Activated CD4-positive, CD25-positive, alpha-beta regulatory T cell (primary cell): ENCODE results near the gene CD93.

ENCODE experiments used
- DNase-seq, 4 experiments: peaks; one replicate each; lab custom pipeline; 2025; lab: John Stamatoyannopoulos, UW

The CD93 gene

DNA sequence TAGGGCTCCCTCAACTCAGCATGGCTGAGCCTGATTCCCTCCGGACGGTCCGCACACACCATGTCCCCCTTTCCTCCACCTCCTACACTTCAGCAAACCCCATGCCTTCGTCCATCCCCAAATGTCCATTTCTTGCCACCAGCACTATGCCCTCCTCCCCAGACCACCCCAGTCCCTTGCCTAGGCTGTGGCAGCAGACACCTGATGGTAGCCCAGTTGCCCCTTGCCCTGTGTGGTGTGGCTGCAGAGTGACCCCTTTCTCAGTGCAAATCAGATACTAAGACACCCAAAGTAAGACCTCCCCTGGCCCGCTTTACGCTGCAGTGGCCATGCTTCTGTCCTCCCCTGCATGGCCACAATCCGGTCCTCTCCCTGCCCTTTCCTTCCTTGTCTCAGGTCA, 34.1 kb upstream of the CD93 start:
- no peak for DNase-seq

DNA sequence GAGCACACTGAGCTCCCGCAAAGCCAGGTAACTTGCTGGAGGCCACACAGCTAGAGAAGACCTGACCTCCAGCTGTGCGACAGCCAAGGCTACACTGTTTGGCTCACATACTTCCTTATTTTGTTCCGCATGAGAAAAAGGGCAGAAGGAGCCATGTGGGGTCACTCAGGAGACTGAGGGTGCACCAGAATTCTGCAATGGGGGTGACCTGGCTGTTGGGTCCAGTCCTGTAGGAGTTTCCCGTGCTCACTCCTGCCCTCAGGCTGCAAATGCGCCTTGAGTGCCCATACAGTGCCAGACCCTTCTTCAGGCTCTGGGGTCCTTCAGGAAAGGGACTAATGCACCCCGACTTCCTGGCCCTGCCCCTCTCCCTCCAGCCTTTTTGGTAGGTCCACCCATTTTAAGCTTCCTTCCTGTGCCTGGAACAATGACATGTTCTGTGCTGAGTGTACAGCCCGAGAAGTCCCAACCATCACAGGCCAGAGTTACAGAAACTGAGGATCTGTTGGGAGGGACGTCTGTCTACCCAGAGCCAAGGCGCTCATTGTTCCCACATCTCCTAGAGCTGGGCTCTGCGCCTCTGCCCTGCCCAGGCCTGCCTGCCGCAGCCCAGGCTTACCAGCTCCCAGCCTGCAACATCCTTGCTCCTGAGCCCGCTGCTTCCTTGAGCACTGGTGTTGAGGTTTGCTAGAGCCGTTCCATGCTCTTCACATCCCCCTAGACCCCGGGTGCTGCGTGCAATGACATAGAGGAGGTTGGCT, 33.5 kb upstream of the CD93 start:
- DNase-seq: no peak

DNA sequence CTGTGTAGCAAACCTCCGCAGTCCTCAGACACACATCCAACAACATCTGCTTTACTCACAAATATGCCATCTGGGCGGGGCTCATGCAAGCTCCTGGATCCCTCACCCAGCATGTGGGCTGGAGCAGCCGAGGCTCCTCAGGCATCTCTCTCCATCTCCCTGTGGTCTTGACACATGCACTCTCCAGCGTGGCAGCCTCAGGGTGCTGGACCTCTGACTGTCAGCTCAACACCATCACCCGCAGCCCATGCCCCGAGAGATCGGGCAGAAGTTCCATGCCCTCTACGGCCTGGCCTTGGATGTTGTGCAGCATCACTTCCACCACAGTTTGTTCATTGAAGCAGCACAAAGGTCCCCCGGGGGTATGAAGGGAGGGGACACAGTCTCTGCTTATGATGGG, 32.6 kb upstream of the CD93 start:
- no peak for DNase-seq

DNA sequence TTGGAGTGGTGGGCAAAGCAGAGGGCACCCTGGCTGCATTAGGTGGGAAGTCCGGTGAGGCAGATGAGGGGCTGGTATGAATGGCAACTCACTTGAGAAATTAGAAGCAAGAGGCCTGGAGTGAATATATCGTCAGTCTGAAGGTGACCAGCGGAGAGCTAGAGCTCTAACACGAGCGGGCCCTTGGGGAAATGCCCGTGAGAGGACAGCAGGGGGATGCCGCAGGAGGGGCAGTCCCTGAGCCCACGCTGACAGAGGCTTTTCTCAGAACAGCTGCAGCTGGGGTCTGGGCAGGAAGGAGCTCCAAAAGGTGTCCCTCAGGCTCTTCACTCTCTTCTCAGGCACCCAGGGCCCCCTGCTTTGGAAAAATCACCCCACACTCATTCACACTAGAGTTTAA, 32.0 kb upstream of the CD93 start:
- no peak for DNase-seq

DNA sequence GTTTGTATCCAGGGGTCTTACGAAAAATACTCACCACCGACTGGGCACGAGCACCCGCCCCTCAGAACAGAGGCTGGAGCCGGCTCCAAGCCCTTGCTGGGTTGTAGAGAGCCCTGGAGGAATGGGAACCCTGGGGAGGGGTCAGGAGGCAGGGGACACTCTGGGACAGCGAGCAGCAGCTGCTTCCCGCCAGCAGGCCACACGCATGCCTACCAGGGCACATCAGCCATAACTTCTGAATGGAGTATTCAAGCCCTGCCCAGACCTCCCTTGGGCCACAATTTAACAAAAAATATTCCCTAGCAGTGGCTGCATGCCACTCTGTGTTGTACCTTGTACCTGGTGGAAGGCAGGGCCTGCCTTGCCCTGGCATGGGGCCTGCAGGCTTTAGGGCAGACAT, 31.6 kb upstream of the CD93 start:
- no peak for DNase-seq

DNA sequence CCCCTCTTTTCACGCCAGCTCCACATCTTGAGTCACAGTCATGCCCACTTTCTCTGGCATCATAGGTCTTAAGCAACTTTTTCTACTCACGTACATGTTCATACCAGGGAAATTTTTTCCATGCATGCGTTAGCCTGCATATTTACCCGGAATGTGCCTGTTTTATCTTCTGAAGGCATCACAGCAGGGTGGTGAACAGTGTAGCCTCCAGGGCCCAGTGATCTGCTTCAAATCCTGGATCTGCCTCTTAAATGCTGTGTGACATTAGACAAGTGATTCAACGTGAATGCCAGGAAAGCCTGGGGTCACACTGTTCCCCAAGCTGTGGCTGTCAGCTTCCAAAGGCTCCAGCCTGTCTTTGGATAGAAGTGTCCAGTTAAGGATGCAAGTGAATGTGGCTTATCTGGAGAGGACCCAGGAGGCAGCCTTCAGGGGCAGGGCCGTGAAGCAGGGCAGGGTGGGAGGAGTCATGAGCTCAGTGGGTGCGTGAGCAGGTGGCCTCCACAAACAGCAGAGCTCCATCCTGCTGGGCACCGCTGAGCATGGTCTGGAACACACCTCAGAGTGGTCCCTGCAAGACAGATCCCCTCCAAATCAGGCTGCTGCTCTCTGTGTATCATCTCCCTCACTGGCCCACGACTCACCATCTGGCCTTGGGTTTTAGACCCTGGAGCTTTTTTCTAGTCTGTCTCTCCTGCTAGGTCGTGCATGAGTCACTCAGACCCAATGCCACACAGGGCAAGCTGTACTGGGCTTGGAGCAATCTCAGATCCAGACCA, 30.4 kb upstream of the CD93 start:
- no peak for DNase-seq

DNA sequence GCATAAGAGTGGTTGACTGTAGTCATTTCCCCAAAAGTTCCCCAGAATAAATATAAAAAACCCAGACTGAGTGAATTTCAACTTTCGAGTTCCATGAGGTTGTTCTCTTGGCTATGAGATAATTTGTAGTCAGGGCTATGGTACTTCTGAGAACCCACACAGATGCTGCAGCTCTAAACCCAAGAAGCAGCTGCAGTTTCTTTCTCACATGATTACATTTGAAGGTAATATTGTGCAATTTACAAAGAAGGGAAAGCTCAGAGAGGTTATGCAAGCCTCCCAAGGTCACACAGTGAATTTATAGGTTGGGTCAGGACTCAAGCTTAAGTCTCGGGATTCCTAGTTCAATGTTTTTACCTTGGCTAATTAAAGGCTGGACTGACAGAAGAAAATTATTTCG, 29.7 kb upstream of the CD93 start:
- no peak for DNase-seq

DNA sequence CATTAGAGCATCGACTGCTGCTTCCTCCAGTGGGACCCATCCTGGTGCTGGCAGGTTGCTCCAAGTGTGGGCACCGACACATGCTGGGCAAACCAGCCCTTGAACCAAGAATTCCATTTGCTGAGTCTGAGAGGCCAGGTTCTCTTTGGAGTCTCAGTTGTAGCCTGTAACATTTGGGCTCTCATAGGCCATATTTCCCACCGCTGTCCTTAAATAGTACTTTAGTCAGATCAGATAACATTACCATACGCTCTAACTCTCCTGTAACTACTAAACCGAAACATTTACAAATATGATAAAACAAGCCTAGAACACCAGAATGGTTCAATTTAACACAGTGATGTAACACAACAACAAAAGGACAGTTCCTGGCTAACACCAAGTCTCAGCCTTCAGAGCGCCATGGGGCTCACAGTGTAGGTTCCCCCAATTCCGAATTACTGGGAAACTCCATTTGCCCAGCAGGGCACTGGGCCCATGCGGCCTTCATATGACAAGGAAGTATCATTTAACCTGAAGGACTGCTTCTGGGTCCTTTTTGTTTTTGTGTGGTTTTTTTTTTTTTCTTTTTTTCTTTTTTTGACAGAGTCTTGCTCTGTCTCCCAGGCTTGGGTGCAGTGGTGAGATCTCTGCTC, 28.4 kb upstream of the CD93 start:
- DNase-seq: no peak

DNA sequence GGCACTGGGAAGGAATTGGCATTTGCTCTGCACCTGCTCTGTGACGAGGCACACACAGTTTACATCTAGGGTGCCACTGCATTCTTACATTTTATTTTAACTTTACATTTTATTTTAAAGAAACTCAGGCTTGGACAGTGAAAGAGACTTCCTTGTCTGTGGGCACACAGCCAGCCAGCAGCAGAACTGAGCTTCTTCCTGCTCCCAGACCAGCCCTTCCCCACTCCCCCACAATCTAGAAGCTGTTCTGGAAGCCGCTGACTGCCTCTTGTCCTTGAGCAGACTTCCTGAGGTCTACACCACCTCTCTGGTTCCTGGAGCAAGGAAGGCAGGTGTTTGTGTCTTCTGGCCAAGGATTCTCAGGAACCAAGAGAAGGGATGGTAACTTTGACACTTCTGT, 27.9 kb upstream of the CD93 start:
- DNase-seq: no peak

DNA sequence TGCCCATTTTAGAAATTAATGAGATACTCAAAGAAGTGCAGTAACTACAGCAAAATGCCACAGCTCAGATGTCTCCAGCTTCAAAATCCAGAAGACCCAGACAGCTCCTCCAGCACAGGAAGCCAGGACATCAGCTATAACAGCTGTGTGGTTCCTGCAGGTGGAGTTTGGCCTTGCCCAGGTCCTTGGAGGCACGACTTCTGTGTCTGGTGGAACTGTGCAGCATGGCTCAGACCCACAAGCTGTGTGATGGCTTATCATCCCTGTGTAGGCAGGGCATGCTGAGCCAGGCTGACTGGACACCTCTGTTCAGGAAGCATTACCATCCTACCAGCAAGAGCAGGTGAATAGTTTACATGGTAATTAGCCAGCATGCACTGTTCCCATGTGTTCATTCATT, 26.5 kb upstream of the CD93 start:
- DNase-seq: no peak

DNA sequence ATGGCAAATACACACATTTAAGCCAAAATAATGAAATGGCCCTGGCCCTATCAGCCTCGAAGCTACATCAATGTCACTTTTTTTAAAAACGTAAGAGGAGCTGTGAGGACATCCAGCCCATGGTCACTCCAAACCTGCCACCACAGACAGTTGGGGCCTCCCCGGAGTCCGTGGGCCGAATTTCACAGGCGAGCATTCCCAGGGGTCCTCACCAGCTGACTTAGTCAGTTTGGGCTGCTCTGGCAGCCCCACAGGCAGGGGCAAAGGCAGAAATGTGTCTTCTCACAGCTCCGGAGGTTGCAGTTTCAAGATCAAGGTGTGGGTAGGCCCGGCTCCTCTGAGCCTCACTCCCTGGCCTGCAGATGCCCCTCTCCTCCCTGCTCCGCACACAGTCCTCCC, 25.8 kb upstream of the CD93 start:
- DNase-seq: no peak

DNA sequence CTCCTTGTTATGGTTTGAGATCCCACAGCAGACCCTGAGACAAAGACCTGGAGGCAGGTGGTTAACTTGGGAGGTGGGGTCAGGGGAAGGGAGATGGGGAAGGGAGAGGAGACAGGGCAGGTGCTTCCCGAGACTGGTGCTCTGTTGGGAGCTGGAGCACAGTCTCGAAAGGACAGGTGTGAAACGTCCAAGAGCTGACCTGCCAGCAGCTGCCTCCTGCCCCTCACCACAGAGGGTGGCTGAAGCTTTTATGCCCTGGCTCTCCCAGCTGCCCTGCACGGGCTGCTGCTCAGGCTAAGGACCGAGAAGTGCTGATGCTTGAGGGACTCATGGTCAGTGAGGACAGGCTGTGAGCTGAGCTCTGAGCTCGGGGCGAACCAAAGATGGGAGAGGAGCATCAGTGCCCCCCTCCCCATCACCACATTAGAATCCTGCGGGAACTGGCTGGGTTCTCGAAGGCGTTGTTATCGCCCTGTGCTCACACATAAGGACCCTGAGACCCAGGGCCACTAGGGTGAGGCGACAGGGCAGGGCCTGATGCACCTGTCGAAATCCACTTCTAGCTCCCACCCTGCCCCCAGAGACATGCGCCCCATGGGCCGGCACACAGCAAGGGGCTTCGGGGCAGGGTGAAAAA, 25.3 kb upstream of the CD93 start:
- no peak for DNase-seq

DNA sequence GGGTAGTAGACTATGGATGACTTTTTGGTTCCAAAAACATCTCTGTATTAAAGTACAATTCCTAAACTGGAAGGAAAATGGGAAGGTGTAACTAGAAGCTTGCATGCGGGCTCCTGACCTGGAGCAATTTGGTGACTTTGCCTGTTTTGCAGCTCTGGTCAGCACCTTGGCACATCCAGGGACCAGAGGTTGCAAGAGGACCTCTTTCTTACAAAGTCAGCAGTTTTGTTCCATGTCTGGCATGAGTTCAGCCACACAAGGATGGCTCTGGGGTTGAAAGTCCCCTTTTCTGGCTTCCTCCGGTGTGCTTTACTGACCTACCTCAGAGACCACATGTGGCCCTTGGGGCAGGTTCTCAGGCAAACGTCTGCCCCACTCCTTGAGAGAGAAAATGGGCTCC, 22.7 kb upstream of the CD93 start:
- DNase-seq: no peak

DNA sequence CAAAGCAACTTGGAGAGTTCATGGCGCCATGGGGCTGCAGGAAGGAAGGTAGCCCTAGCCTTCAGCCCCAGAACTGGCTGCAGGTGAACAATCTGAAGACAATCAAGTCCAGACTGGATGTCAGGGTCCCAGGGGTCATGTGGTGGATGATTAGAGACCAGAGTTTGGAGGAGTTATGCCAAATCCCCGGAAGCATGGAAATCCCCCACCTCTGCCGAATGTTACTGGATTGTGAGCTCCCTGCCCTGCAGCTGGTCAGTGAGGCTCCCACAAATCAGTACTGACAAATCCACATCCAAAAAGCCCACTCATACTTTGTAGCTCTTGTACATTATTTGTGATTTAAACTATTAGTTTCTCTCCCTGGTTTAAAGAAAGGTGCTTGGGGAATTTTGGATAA, 21.3 kb upstream of the CD93 start:
- no peak for DNase-seq

DNA sequence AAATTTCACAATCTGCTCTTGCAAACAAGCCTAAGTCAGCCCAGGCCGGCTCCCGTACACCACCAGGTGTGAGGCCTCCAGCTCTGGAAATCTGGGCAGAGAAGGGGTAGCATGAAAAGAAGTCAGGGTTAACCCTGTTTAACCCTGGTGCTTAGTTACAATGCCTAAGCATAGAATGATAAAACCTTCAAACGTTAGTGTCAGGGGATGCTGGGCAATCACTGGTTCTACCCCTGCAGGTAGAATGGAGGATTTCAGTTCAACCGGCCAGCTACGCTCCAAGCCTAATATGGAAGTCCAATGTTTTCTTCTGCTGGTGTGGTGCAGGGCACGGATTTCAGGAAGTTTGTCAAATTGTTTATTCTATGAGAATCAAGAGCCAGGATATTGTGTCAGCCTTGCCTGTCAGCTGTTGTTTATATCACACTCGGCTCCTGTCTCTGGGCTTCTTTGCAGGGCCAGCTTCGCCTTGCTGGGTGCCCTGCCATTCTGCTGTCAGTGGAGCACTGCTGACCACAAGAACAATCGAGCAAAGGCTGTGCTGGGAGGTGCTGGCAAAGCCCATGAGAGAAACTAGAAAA, 20.2 kb upstream of the CD93 start:
- DNase-seq: no peak

DNA sequence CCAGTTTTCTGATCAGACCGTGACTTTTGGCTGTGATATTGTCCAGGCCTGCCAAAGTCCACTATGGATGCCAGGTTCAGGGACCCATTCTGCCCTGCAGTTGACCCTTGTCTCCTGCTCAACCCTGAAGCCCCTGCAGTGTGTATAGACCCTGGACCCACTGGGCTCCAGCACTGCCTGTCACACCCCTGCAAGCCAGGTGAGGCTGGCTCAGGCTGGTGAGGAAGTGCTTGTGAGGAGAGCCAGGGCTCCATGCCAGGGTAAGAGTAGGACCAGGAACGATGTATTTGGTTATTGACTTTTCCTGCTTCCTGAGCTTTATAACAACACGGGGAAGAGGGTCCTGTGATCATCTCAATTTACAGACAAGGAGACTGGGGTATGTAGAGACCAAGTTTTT, 19.1 kb upstream of the CD93 start:
- DNase-seq: no peak

DNA sequence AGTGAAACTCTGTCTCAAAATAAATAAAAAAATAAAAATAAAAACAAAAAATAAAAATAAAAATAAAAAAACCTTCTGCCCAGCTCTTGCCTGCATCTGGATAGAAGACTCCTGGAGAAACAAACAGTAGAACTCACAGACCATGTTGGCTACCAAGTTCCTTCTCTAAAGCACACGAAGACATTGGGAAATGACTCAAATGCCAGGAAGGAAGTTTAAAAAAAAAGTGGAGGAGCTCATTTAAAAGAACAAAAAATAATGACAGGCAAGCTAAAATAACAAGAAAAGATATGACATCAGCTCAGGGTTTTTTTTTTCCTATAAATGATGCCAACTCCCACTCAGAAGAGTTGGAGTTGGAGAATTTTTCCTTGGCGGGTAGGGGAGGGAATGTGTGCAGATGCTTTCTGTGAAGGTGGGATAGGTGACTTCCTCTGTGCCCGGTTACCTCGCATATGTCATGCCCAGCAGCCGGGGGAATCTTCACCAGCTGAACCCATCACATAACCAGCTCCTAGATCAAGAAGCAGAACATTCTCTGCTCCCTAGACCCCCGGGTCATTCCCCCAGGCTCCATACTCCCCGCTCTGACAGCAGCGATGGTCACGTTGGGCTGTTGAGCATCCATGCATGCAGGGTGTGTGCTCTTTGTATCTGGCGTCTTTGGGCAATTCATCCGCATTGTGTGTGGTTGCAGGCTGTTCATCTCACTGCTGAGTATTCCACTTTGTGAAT, 17.3 kb upstream of the CD93 start:
- DNase-seq: no peak

DNA sequence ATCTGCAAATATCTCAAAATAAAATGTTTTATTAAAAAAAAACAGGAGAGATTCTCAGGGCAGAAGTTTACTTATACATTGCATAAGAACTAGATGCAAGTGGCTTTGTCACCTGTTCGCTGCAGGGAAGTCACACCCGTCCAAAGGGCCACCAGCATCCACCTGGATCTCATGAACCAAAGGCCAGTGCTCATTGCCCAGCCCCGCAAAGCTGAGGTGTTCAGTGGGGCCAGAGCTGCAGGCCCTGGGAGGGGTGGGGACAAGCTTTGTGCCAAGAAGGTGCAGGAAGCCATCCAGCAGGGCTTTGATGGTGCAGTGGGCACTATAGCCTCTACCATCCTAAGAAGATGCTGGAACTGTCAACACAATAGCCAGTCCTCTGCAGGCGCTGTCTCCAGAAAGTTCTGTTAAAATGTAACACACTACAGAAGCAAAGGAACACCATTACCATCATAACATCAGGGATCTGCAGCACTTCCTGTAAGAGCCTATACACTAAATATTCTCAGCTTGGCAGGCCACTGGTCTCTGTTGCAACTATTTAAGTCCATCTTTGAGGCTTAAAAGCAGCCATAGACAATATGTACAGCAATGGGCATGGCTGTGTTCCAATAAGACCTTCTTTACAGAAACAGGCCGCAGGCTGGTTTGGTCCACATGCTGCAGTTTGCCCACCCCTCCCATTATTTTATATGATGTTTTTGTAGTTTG, 15.7 kb upstream of the CD93 start:
- DNase-seq: no peak

DNA sequence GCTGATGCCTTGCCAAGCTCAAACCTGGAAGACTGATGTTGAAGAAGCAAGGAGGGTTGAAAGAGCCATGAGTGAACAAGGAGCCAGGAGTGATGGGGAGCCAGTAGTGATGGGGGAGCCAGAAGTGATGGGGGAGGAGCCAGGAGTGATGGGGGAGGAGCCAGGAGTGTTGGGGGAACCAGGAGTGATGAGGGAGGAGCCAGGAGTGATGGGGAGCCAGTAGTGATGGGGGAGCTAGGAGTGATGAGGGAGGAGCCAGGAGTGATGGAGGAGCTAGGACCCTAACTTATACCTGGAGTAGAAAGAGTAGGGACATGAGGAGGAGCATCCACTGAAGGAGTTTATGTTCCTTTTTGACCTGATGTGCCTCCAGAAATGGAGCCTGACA, 14.6 kb upstream of the CD93 start:
- DNase-seq: no peak

DNA sequence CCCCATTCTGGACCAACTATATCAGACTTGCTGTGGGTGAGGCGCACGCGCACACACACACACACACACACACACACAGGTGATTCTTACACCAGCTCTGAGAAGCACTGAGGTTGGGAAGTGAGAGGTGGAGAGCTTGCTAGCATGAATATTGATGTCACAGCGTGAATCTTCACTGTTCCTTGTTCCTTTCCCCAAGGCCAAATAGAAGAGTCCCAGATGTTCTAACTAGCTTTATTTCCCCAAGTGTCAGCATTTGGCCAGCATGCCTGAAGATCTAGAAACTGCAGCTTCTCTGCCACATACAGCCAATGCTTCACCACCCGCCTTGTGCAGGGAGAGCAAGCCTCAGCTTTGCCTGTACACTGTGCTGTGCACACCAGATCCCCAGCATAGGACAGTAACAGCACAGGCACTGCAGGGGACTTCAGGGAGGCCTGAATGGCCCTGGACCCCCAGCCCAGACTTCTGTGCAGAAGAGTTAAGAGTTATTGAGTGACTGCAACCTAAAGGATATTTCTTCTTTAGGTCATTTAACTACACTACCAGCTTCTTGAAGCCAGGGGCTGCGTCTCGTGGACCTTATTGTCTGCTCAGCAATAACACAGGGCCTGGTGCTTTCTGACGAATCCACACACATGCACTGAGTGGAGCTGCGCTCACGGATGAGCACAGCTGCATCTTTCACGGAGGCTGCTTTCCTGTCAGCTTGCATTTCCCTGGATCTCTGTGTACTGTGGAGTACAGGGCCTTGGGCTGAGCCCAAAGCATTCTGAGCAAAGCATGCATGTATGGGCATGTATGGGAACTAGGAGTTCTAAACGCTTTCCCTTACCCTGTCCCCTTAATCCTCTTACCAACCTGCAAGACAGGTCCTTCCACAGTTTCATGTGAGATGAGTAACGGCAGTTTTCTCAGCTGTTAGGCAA, 13.9 kb upstream of the CD93 start:
- DNase-seq: no peak
